HCT116 (cell line): ENCODE data around the gene PEMT. TPM values are rescaled to one million over a fixed set of nuclear protein-coding genes. Genes with fewer than 3 reads are reported as not detected.

Source experiments
- ATAC-seq: fragments of 200-7000 bp; cut with Tn5 transposase; 2 replicates; pipeline ENCODE4 v1.9.1; 2020; ENCODE audit warnings: mild to moderate bottlenecking, moderate library complexity
- BruUV-seq: library from RNA; stranded (reverse); fragments of 400-500 nt; replicated peaks from 2 replicates; lab custom pipeline; 2021; lab: Mats Ljungman, UMichigan
- CTCF ChIA-PET: fragments of 300-600 bp; sonication (Branson Sonifier 250); formaldehyde crosslinking; loops from one replicate; lab custom pipeline; 2021; ENCODE audit warnings: antibody characterized with exemption; lab: Charles Lee
- POLR2A ChIA-PET: fragments of 300-600, 350-600 bp; sonication (Branson Sonifier 250); formaldehyde crosslinking; loops from one replicate; lab custom pipeline; 2021; ENCODE audit warnings: antibody characterized with exemption; lab: Charles Lee
- RAD21 ChIA-PET, 2 experiments: fragments of 300-600 bp; sonication (Branson Sonifier 250); formaldehyde crosslinking; loops; one replicate each; lab custom pipeline; 2023; ENCODE audit warnings: low total read pairs in 2 of 2; ENCODE audit not compliant: uncharacterized antibody in 2 of 2, unreplicated experiment in 2 of 2, low non-redundant PET in 1 of 2; lab: Charles Lee
- DNase-seq: peaks from one replicate; pipeline ENCODE4 v3.0.0-alpha.2; 2010; ENCODE audit warnings: low read depth, low spot score
- H2AFZ ChIP-seq: fragments of 200-600 bp; shearing (Covaris generic), sonication (generic); 2 replicates; pipeline ENCODE4 v1.6.1; 2017; ENCODE audit warnings: low read depth, mixed run types, mixed read lengths, antibody characterized with exemption, low read length; ENCODE audit not compliant: poor library complexity, severe bottlenecking
- H3K27ac ChIP-seq: 2 replicates; pipeline ENCODE4 v1.5.1; 2012; ENCODE audit warnings: low read depth, low read length
- H3K27me3 ChIP-seq: fragments of 200-600 bp; sonication (generic); 2 replicates; pipeline ENCODE4 v1.6.1; 2016; ENCODE audit warnings: mixed run types, low read length, mixed read lengths; ENCODE audit not compliant: insufficient read depth
- H3K36me3 ChIP-seq, 2 experiments: fragments of 200-500 bp in 1 of 2; fragments of 200-600 bp in 1 of 2; sonication (Bioruptor generic) in 1 of 2; sonication (generic) in 1 of 2; 2 replicates each; pipeline versions ENCODE4 v1.5.1 to v1.6.1; 2014 to 2016; ENCODE audit warnings: low read length in 2 of 2, inconsistent platforms in 1 of 2, mixed read lengths in 1 of 2, mixed run types in 1 of 2; ENCODE audit not compliant: insufficient read depth in 2 of 2, control insufficient read depth in 1 of 2
- H3K4me1 ChIP-seq, 2 experiments: fragments of 200-600 bp in 1 of 2; sonication (generic) in 1 of 2; 2 replicates each; pipeline versions ENCODE4 v1.5.1 to v1.6.1; 2012 to 2017; ENCODE audit warnings: low read length in 2 of 2, inconsistent platforms in 1 of 2, mild to moderate bottlenecking in 1 of 2, mixed read lengths in 1 of 2, mixed run types in 1 of 2, moderate library complexity in 1 of 2; ENCODE audit not compliant: insufficient read depth in 2 of 2, control insufficient read depth in 1 of 2
- H3K4me2 ChIP-seq: fragments of 200-600 bp; sonication (generic); 2 replicates; pipeline ENCODE4 v1.6.1; 2017; ENCODE audit warnings: mixed run types, low read length, mixed read lengths
- H3K4me3 ChIP-seq, 2 experiments: fragments of 200-600 bp in 1 of 2; sonication (generic) in 1 of 2; replicated peaks in 1 of 2; 2 replicates each; pipeline ENCODE4 v1.5.1; 2011 to 2016; ENCODE audit warnings: low read length in 2 of 2, control low read depth in 1 of 2, low read depth in 1 of 2, mild to moderate bottlenecking in 1 of 2, mixed read lengths in 1 of 2, mixed run types in 1 of 2
- H3K79me2 ChIP-seq: fragments of 200-600 bp; sonication (generic); 2 replicates; pipeline ENCODE4 v1.6.1; 2017; ENCODE audit warnings: mild to moderate bottlenecking, mixed run types, low read length, moderate library complexity, mixed read lengths; ENCODE audit not compliant: insufficient read depth
- H3K9ac ChIP-seq: fragments of 200-600 bp; sonication (generic); 2 replicates; pipeline ENCODE4 v1.6.1; 2016; ENCODE audit warnings: low read length, mixed read lengths
- H3K9me2 ChIP-seq: fragments of 200-600 bp; sonication (generic), shearing (Covaris generic); 2 replicates; pipeline ENCODE4 v1.6.1; 2017; ENCODE audit warnings: mixed run types, mild to moderate bottlenecking, moderate library complexity; ENCODE audit not compliant: insufficient read depth
- H3K9me3 ChIP-seq, 2 experiments: fragments of 200-500 bp in 1 of 2; fragments of 200-600 bp in 1 of 2; sonication (Bioruptor generic) in 1 of 2; sonication (generic) in 1 of 2; 2 replicates each; pipeline ENCODE4 v1.6.1; 2014 to 2017; ENCODE audit warnings: low read length in 2 of 2, mixed read lengths in 2 of 2, inconsistent platforms in 1 of 2, low read depth in 1 of 2, mild to moderate bottlenecking in 1 of 2, mixed run types in 1 of 2, moderate library complexity in 1 of 2; ENCODE audit not compliant: control insufficient read depth in 1 of 2, insufficient read depth in 1 of 2
- H4K20me1 ChIP-seq: fragments of 200-600 bp; sonication (generic), shearing (Covaris generic); 2 replicates; pipeline ENCODE4 v1.6.1; 2017; ENCODE audit warnings: mixed run types, mild to moderate bottlenecking, moderate library complexity; ENCODE audit not compliant: insufficient read depth
- JUND ChIP-seq: IDR thresholded peaks from 2 replicates; pipeline ENCODE4 v1.6.1; 2012
- YY1 ChIP-seq: IDR thresholded peaks from 2 replicates; pipeline ENCODE4 v1.6.1; 2011; ENCODE audit warnings: low read length, low read depth, moderate library complexity, mild to moderate bottlenecking; ENCODE audit not compliant: insufficient replicate concordance; ENCODE audit errors: extremely low read depth
- intact Hi-C: fragments of 100-400 bp; cut with micrococcal nuclease; formaldehyde crosslinking; loops from 2 replicates; pipeline ENCODE4 v1.10.0; 2022
- total RNA-seq: library from RNA; stranded (reverse); gene quantifications from one replicate; pipeline ENCODE4 v1.2.1, GENCODE V29; 2021; ENCODE audit not compliant: unreplicated experiment
- TF ChIP-seq, protein P1 (sequence below): IDR thresholded peaks from 2 replicates; pipeline ENCODE4 v1.6.1; 2012; ENCODE audit warnings: low read depth
- TF ChIP-seq, protein P2 (sequence below): IDR thresholded peaks from 2 replicates; pipeline ENCODE4 v1.6.1; 2012

The PEMT gene
- total RNA-seq, 1 experiment from 2014 or later = 52.1 TPM

DNA sequence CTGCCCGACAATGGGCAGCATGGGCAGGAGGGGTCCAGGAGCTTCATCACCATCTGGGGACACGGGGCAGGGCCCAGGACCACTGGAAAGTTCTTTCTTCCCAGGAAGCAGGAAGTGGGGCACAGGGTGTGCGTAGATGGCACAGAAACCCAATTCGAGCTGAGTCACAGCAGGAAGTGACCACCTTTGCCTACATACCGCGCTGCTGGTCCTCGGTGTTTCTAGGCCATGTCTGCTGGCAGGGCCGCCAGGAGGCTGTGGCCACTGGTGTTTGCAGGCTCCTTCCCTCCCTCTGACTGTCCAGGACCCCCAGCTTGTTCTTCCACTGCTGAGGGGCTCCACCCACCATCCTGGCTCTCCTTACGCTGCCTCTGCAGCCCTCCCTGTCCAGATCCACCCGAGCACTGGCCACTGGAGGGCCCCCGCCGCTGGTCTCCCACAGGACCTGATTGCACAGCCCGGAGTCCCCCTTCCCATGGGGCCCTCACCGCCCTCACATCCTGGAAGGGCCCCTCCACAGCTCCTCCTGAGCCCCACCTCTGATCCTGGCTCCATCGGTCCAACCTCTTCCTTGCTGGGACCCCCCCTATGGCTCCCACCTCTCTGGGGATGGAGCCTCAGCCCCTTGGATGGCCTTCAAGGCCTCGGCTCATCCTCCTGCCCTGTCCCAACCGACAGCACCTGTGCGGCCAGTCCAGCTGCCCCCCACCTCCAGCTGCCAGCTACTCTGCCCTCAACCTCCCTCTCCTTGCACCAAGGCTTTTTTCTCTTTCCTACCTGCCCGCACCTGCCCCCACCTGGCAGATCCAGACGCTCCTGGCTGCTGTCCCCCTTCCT is 80.8 kb downstream of the PEMT start:
- Histone ChIP-seq H3K9ac (no peak overlapping the region), H3K4me3 (no peak overlapping the region), H3K9me2 (no peaks in the 10 kb centered on the region), H4K20me1 (no peaks in the 10 kb centered on the region), H3K9me3 (no peaks in the 10 kb centered on the region), H3K36me3 (no peaks in the 10 kb centered on the region), H3K4me1 (peaks cover 5 to 33% of the 10 kb centered on the region in 2 experiments; a peak in 3 of 4 replicates), H3K79me2 (no peaks in the 10 kb centered on the region), H3K27ac (no peak overlapping the region; the same call in 1 of the 2 replicates), H3K4me2 (peak overlapping the region; percentile 11; the same call in 1 of the 2 replicates), H3K27me3 (no peaks in the 10 kb centered on the region), H2AFZ (no peak overlapping the region)
- RAD21 ChIA-PET = no interaction called here
- intact Hi-C loops = no loop called here
- TF ChIP-seq, protein P1, sequence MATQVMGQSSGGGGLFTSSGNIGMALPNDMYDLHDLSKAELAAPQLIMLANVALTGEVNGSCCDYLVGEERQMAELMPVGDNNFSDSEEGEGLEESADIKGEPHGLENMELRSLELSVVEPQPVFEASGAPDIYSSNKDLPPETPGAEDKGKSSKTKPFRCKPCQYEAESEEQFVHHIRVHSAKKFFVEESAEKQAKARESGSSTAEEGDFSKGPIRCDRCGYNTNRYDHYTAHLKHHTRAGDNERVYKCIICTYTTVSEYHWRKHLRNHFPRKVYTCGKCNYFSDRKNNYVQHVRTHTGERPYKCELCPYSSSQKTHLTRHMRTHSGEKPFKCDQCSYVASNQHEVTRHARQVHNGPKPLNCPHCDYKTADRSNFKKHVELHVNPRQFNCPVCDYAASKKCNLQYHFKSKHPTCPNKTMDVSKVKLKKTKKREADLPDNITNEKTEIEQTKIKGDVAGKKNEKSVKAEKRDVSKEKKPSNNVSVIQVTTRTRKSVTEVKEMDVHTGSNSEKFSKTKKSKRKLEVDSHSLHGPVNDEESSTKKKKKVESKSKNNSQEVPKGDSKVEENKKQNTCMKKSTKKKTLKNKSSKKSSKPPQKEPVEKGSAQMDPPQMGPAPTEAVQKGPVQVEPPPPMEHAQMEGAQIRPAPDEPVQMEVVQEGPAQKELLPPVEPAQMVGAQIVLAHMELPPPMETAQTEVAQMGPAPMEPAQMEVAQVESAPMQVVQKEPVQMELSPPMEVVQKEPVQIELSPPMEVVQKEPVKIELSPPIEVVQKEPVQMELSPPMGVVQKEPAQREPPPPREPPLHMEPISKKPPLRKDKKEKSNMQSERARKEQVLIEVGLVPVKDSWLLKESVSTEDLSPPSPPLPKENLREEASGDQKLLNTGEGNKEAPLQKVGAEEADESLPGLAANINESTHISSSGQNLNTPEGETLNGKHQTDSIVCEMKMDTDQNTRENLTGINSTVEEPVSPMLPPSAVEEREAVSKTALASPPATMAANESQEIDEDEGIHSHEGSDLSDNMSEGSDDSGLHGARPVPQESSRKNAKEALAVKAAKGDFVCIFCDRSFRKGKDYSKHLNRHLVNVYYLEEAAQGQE = no peak
- TF ChIP-seq, protein P2, sequence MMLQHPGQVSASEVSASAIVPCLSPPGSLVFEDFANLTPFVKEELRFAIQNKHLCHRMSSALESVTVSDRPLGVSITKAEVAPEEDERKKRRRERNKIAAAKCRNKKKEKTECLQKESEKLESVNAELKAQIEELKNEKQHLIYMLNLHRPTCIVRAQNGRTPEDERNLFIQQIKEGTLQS = no peak
- TF ChIP-seq JUND (no peak), YY1 (no peak)
- ATAC-seq = no peak
- no peak for DNase-seq
- POLR2A ChIA-PET = interaction anchor here (1.4 kb wide), 1 partner anchor 14 kb away, joined by 3 read pairs; no protein-coding TSS in a partner anchor
- CTCF ChIA-PET = interaction anchor here (2.9 kb wide), 1 partner anchor 14 kb away, joined by 19 read pairs; the partner anchor contains the start of gene RASD1
- BruUV-seq = no TSS peak
